HFF-Myc (cell line): ENCODE measurements around the gene PALLD.

Experiments used
- DNase-seq: peaks from one replicate; pipeline ENCODE4 v3.0.0-alpha.2; 2011; ENCODE audit warnings: low read depth; ENCODE audit errors: extremely low read depth
- H3K4me3 ChIP-seq: replicated peaks from 2 replicates; pipeline ENCODE4 v1.5.1; 2011; ENCODE audit warnings: low read depth, mild to moderate bottlenecking, control low read depth, low read length
- CTCF ChIP-seq: IDR thresholded peaks from 2 replicates; pipeline ENCODE4 v1.5.1; 2012; ENCODE audit warnings: mild to moderate bottlenecking, low read depth, low read length, control low read depth; ENCODE audit errors: missing control alignments

PALLD gene

GRCh38 chr4:168551945-168552695 is 55.3 kb downstream of the PALLD start:
- DNase-seq, result no peak
- TF ChIP-seq CTCF, result peak; percentile 12
- H3K4me3 ChIP-seq, result no peak overlapping the region

- DNase-seq, result no peak
- TF ChIP-seq CTCF, result no peak
These were observed 57.0 kb downstream of the PALLD start for GRCh38 chr4:168553714-168554370.

GRCh38 chr4:168555437-168555836 is 58.6 kb downstream of the PALLD start:
- DNase-seq, result no peak
- no peak for TF ChIP-seq CTCF

More at GRCh38 chr4:168553714-168554370, 57.0 kb downstream of the PALLD start:
- H3K4me3 ChIP-seq, result no peak overlapping the region

GRCh38 chr4:168557658-168558057 is 60.8 kb downstream of the PALLD start:
- no peak for DNase-seq
- no peak for TF ChIP-seq CTCF

More at GRCh38 chr4:168555437-168555836, 58.6 kb downstream of the PALLD start:
- H3K4me3 ChIP-seq, result no peak overlapping the region

GRCh38 chr4:168558599-168558998 is 61.7 kb downstream of the PALLD start:
- TF ChIP-seq CTCF, result no peak
- DNase-seq, result peak; percentile 44
- H3K4me3 ChIP-seq, result no peak overlapping the region

More at GRCh38 chr4:168557658-168558057, 60.8 kb downstream of the PALLD start:
- H3K4me3 ChIP-seq, result no peak overlapping the region

- peak; percentile 44 for DNase-seq
- no peak overlapping the region for H3K4me3 ChIP-seq
- no peak for TF ChIP-seq CTCF
These were observed 63.6 kb downstream of the PALLD start for GRCh38 chr4:168560184-168561180.
